Measurements from ENCODE around the gene IGF2BP3. TPM values are rescaled to one million over a fixed set of nuclear protein-coding genes. Genes with fewer than 3 reads are reported as not detected.
"Not testable (repeated sequence)": the region's sequence is repeated elsewhere in the genome, so short reads cannot be mapped to it uniquely, and the experiment has no call there.

Gene IGF2BP3
- total RNA-seq, 1 donor from 2014 or later, result 16.6 TPM

DNA sequence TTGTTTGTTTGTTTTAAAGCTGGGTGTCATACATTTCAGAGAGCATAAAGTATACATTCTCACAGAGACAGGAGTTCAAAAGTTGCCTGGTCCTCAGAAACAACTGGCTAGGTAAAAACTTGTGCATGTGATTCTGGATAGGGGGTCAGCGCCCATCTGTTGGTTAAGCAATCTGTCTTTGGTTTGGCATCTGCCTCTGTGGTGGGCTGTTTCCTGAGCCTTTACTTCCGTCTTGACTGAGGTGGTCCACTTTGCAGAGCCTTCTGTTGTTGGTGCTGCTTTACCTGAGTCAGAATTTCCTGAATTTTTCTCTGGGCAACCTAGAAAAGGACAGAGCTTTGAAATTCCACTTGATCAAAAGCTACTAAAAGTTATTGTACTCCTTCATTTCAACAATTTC lies 158.2 kb downstream of the IGF2BP3 start:
- intact Hi-C loops (cut with micrococcal nuclease); DNase-seq (ENCODE audit: low spot score); H3K9me3 Mint-ChIP-seq; H3K4me3 Mint-ChIP-seq (ENCODE audit: low read depth); H3K4me1 Mint-ChIP-seq (ENCODE audit: low read depth); H3K27ac Mint-ChIP-seq; H3K27me3 Mint-ChIP-seq (ENCODE audit: low read depth): not testable (repeated sequence)
- peaks cover 64% of the 10 kb centered on the region for H3K36me3 Mint-ChIP-seq (ENCODE audit: low read depth)

DNA sequence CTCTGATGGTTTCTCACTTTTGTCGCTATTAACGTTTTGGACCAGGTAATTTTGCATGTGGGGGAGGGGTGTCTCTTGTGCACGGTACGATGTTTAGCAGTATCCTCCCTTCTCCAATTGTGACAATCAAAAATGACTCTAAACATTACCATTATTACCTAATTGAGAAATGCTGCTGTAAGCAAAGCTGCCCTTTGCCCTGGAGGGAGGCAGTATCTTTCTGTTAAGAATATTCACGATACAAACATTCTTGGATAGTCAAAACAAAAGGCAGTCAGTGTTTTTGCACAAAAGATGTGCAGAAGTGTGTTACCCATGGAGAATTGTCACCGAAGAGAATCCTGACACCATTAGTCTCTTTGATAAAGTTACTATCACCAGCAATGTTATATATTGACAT lies 161.5 kb downstream of the IGF2BP3 start:
- H3K4me3 Mint-ChIP-seq (ENCODE audit: low read depth), result no peak overlapping the region
- intact Hi-C loops (cut with micrococcal nuclease), result no loop called here
- no peaks in the 10 kb centered on the region for H3K27me3 Mint-ChIP-seq (ENCODE audit: low read depth)

DNA sequence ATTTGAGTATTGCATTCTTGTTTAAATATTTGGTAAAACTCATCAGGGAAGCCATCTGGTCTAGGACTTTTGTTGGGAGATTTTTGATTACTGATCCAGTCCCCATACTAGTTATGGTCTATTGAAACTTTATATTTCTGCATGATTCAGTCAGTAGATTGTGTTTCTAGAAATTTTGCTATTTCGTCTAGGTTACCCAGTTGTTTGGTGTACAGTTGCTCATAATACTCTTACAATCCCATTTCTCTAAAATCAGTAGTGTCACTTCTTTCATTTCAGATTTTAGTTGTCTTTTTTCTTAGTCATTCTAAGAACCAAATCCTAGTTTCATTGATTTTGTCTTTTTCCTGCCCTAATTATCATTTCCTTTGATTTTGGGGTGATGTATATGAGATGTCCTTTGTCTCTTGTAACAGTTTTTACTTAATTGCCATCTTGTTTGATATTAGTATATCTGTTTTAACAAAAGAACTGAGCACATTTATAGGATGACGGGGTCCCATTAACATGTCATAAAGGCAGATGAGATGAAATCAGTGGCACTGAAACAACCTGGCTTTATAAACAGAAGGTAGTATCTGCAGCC lies 163.3 kb downstream of the IGF2BP3 start:
- Mint-ChIP-seq H3K27ac (peak overlapping the region; percentile 53), H3K4me1 (ENCODE audit: low read depth) (peaks cover 37% of the 10 kb centered on the region), H3K4me3 (ENCODE audit: low read depth) (no peak overlapping the region), H3K27me3 (ENCODE audit: low read depth) (no peaks in the 10 kb centered on the region), H3K9me3 (no peaks in the 10 kb centered on the region), H3K36me3 (ENCODE audit: low read depth) (peaks cover 89% of the 10 kb centered on the region)
- DNase-seq (ENCODE audit: low spot score), result no peak
- intact Hi-C loops (cut with micrococcal nuclease), result loop anchor here (2.0 kb wide), 1 partner anchor 50 kb away; no protein-coding TSS in a partner anchor

More for the DNA sequence above, 161.5 kb downstream of the IGF2BP3 start:
- Mint-ChIP-seq H3K4me1 (ENCODE audit: low read depth) (peaks cover 27% of the 10 kb centered on the region), H3K36me3 (ENCODE audit: low read depth) (peaks cover 86% of the 10 kb centered on the region), H3K9me3 (no peaks in the 10 kb centered on the region), H3K27ac (no peak overlapping the region)
- no peak for DNase-seq (ENCODE audit: low spot score)

DNA sequence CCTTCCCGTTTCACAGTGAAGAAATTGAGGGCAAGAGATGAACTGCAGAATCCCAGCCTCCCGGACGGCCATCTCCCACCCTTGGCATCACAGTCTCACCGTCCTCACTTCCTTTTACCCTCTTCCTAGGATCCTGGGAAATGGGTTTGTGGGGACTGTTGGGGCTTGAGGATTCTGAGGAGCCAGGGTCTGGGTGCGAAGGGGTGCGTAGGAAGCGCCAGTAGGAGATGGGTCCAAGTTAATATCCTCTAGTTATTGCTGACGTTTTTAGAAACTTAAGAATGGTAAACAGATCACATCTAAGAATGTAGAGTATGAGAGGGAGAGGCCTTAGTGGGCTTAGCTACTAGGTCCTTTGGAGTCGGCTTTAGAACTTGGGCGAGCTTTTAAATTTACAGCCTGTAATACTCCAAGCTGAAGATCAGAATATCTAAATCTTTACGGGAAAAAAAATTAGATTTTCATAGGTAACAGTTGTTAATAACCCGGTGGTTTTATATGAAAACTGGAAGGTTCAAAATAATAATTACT lies 170.5 kb downstream of the IGF2BP3 start:
- Mint-ChIP-seq H3K27me3 (ENCODE audit: low read depth) (no peaks in the 10 kb centered on the region), H3K36me3 (ENCODE audit: low read depth) (peaks cover 39% of the 10 kb centered on the region), H3K4me3 (ENCODE audit: low read depth) (peak overlapping the region; percentile 86), H3K9me3 (peaks cover 4% of the 10 kb centered on the region), H3K4me1 (ENCODE audit: low read depth) (peaks cover 36% of the 10 kb centered on the region), H3K27ac (peak overlapping the region; percentile 92)
- DNase-seq (ENCODE audit: low spot score), result no peak
- intact Hi-C loops (cut with micrococcal nuclease), result loop anchor here (1.0 to 5.0 kb wide), 5 partner anchors 27 to 232 kb away; partner anchors contain the start of gene IGF2BP3

DNA sequence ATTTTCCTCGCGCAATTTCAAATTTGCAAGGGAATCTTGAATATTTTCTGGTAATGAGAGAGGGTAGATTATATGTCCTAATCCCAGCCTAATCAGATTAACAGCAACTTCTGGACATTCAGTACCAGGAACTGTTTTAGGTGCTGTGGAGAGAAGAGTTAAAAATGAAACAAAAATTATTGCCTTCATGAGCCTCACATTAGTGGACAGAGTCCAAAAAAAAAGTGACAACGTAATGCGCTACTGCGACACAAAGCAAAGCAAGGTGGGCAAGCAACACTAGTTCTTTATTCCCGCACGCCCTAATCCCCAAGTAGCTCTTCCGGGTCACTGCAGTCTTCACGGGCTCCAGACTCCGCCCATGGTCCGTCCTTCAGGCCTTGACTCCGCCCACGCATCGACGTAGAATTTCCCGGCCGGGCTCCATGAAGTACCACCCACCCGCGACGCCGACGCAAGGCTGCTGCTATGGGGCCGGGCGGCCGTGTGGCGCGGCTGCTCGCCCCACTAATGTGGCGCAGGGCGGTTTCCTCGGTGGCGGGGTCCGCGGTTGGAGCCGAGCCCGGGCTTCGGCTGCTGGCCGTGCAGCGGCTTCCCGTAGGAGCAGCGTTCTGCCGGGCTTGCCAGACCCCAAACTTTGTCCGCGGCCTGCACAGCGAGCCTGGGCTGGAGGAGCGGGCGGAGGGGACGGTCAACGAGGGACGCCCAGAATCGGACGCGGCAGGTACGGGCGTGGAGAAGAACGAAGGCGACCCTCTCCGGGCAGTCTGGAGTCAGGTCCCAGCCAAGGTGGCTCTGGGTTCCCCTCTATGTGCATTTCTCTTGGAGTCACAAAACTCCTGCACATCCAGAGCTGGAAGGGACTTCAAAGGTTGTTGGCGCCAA lies 171.2 kb downstream of the IGF2BP3 start, which contains the start of gene MALSU1:
Gene MALSU1 (plus strand): TSS at position 455 of the 885 bp plus-strand sequence. CDS start 14 bp downstream, at position 469.
- Mint-ChIP-seq H3K27me3 (ENCODE audit: low read depth) (no peaks in the 10 kb centered on the region), H3K36me3 (ENCODE audit: low read depth) (peaks cover 32% of the 10 kb centered on the region), H3K4me1 (ENCODE audit: low read depth) (peaks cover 32% of the 10 kb centered on the region), H3K27ac (peak within 1 kb of the TSS; percentile 92), H3K9me3 (peaks cover 4% of the 10 kb centered on the region), H3K4me3 (ENCODE audit: low read depth) (peak within 1 kb of the TSS; percentile 86)
- DNase-seq (ENCODE audit: low spot score), result peak; percentile 93
- intact Hi-C loops (cut with micrococcal nuclease), result loop anchor here (1.0 to 5.0 kb wide), 5 partner anchors 26 to 233 kb away; partner anchors contain the start of gene IGF2BP3

DNA sequence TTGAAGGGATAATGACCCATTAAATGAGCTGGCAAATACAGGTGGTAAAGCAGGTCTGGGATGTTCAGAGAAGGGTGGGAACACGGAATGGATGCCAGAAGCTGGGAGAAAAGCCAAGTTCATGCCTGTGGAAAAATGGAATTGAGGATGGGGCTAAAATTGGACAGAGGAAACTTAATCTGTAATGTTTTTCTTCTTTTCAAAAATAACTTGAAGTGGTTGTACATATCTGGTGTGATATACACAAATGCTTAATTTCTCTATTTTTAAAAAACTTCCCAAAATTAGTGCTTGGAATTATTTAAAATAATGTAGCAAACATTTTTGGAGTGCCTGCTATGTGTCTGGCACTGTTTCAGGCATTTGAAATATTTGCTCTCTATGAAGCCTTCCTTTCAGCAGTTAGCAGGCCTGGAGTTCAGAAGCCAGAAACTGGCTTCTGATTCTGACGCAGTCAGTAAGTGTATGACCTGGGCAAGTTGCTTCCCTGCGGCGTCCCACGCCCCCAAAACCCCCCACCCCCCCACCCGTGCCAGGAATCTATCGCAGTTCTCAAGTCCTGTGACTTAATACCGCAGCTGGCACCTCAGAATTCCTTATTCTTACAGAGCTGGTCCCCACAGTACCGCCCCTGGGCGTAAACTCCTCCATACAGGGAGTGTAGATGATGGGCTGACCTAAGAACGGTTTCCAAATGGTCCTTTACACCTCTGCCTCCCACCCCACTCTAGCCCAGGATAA lies 172.0 kb downstream of the IGF2BP3 start:
- H3K4me1 Mint-ChIP-seq (ENCODE audit: low read depth), result peaks cover 29% of the 10 kb centered on the region
- no peaks in the 10 kb centered on the region for H3K27me3 Mint-ChIP-seq (ENCODE audit: low read depth)
- H3K36me3 Mint-ChIP-seq (ENCODE audit: low read depth), result peaks cover 27% of the 10 kb centered on the region
- intact Hi-C loops (cut with micrococcal nuclease), result loop anchor here (2.0 to 5.0 kb wide), 4 partner anchors 26 to 172 kb away; partner anchors contain the start of gene IGF2BP3
- no peak for DNase-seq (ENCODE audit: low spot score)
- H3K4me3 Mint-ChIP-seq (ENCODE audit: low read depth), result peak overlapping the region; percentile 86
- H3K27ac Mint-ChIP-seq, result peak overlapping the region; percentile 92
- H3K9me3 Mint-ChIP-seq, result peaks cover 4% of the 10 kb centered on the region

DNA sequence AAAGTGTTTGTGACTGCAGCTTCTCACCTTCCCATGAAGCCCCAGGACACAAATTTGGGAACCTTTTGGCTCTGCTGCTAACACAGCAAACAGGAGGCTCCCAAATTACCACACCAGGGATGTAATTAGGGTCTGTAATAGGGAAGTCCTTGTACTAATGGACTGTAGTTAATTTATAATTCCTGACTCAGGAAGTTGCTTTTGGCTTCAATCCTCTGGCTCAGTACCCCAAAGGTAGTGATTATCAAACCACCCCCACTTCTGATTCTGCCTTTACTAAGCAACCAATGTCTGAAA lies 174.9 kb downstream of the IGF2BP3 start:
- Mint-ChIP-seq H3K27me3 (ENCODE audit: low read depth) (no peaks in the 10 kb centered on the region), H3K9me3 (peaks cover 4% of the 10 kb centered on the region), H3K27ac (no peak overlapping the region), H3K4me1 (ENCODE audit: low read depth) (peaks cover 12% of the 10 kb centered on the region), H3K36me3 (ENCODE audit: low read depth) (peaks cover 8% of the 10 kb centered on the region), H3K4me3 (ENCODE audit: low read depth) (no peak overlapping the region)
- DNase-seq (ENCODE audit: low spot score), result no peak
- intact Hi-C loops (cut with micrococcal nuclease), result loop anchor here (5.0 kb wide), 1 partner anchor 52 kb away; no protein-coding TSS in a partner anchor

DNA sequence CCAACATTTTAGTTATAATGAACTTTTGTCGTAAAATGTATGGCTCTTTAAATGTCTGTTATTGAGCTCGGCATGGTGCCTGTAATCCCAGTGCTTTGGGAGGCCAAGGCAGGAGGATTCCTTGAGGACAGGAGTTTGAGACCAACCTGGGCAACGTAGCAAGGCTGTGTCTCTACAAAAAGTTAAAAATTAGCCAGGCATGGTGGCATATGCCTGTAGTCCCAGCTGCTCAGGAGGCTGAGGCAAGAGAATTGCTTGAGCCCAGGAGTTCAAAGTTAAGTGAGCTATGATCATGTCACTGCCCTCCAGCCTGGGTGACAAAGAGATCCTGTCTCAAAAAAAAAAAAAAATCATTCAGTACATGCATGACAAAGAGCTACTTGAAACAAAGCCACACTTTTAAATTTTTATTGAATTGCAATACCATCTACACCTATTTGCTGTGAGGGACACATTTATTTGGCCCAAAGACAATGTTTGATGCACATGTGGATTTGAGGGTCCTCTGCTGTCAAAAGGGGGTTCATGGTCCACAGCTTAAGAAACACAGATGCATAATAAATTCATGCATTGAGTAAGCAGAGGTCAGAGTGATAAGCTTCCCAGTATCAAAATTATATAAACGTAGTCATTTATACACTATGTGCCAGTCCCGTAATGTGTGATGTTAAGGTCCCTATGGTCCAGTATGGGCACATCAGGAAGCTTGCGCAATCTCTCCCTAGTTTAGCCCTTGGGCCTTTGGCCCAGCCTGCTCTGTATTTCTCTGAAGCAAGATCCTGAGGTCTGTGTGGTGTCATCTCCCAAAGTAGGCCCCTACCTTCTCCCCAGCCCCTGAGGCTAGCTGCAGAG lies 175.5 kb downstream of the IGF2BP3 start:
- intact Hi-C loops (cut with micrococcal nuclease), result loop anchor here (5.0 kb wide), 1 partner anchor 53 kb away; no protein-coding TSS in a partner anchor
- DNase-seq (ENCODE audit: low spot score), result no peak
- peaks cover 4% of the 10 kb centered on the region for H3K9me3 Mint-ChIP-seq
- H3K4me3 Mint-ChIP-seq (ENCODE audit: low read depth), result no peak overlapping the region
- peaks cover 9% of the 10 kb centered on the region for H3K4me1 Mint-ChIP-seq (ENCODE audit: low read depth)
- peaks cover 8% of the 10 kb centered on the region for H3K36me3 Mint-ChIP-seq (ENCODE audit: low read depth)
- H3K27me3 Mint-ChIP-seq (ENCODE audit: low read depth), result no peaks in the 10 kb centered on the region
- H3K27ac Mint-ChIP-seq, result no peak overlapping the region

DNA sequence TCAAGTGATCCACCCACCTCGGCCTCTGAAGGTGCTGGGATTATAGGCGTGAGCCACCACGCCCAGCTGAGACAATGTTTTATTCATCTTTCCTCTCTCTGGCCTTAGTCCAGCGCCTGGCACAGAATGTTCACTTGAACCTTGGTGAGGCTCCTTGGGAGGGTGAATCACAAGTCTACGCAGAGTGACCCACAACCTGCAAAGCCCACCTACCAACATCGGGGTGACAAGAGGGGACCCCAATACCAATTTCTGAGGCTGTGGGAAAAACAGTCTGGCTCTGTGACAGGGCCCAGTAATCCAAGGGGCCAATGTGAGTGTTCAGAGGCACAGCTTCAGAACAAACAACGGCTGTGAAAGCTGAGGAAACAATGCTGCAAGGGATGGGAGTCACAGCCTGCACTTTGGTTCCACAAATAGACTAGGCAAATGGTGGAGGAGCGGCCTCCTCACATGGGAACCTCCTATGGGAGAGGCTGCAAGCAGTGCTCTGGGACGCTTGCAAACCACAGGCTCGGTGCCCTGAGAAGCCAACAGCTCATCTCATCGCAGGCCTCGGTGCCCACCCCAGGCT lies 176.7 kb downstream of the IGF2BP3 start:
- Mint-ChIP-seq H3K27ac (no peak overlapping the region), H3K4me3 (ENCODE audit: low read depth) (no peak overlapping the region), H3K4me1 (ENCODE audit: low read depth) (peaks cover 3% of the 10 kb centered on the region), H3K9me3 (no peaks in the 10 kb centered on the region), H3K27me3 (ENCODE audit: low read depth) (no peaks in the 10 kb centered on the region), H3K36me3 (ENCODE audit: low read depth) (peaks cover 4% of the 10 kb centered on the region)
- intact Hi-C loops (cut with micrococcal nuclease), result no loop called here
- DNase-seq (ENCODE audit: low spot score), result no peak

DNA sequence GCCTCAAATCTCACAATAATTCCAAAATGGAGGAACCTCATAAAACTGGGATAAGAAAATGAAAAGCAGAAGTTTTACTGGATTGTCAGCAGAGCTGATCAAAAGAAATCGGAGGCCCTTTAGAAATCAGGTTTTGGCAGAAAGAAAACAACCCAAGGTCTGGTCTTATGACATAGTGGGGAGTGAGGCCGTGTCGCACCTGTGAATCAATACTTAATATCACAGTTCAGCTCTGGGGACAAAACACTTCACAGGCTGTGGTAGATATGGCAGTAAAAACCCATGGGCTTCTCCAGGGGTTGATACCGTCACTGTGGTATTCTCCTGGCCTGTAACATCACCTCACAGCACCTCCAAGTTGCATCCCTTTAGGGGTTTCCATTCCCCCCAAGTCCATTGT lies 177.7 kb downstream of the IGF2BP3 start:
- Mint-ChIP-seq H3K4me1 (ENCODE audit: low read depth) (peaks cover 6% of the 10 kb centered on the region), H3K4me3 (ENCODE audit: low read depth) (no peak overlapping the region), H3K27ac (no peak overlapping the region), H3K36me3 (ENCODE audit: low read depth) (no peaks in the 10 kb centered on the region), H3K9me3 (no peaks in the 10 kb centered on the region), H3K27me3 (ENCODE audit: low read depth) (no peaks in the 10 kb centered on the region)
- DNase-seq (ENCODE audit: low spot score), result no peak
- intact Hi-C loops (cut with micrococcal nuclease), result no loop called here

DNA sequence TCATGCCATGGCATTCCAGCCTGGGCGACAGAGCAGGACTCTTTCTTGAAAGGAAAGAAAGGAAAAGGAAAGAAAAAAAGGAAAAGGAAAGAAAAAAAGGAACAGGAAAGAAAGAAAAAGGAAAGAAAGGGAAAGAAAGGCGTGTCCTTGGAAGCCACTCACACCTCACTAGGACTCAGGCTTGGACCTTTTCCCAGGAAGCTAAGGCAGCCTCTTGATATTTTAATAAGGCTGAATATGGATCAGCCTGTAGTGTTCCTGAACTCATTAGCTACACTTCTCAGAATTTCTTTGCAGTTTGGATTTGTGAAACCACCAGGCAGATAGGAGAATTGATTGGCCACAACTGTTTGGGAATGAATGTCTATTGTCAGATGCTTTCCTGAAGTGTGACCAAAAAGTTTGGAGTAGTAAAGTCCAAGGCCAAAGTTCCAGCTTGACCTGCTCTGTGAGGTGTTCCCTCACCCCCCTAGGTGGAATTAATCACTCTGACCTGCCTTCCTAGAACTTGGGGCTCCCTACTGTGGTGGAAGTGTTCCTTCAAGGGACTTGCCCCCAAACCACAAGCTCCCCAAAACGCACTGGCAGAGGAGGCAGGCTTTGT lies 178.2 kb downstream of the IGF2BP3 start:
- no peak overlapping the region for H3K4me3 Mint-ChIP-seq (ENCODE audit: low read depth)
- no peak overlapping the region for H3K27ac Mint-ChIP-seq
- DNase-seq (ENCODE audit: low spot score), result no peak
- H3K27me3 Mint-ChIP-seq (ENCODE audit: low read depth), result no peaks in the 10 kb centered on the region
- H3K4me1 Mint-ChIP-seq (ENCODE audit: low read depth), result peaks cover 9% of the 10 kb centered on the region
- H3K9me3 Mint-ChIP-seq, result no peaks in the 10 kb centered on the region
- intact Hi-C loops (cut with micrococcal nuclease), result no loop called here
- H3K36me3 Mint-ChIP-seq (ENCODE audit: low read depth), result no peaks in the 10 kb centered on the region
